PC-3 (cell line): ENCODE data around the gene CUEDC1.

Experiments
- EZH2 ChIP-seq: fragments of 300-600 bp; sonication (generic); IDR thresholded peaks from one replicate; pipeline ENCODE4 v1.6.1; 2017; ENCODE audit warnings: antibody characterized with exemption, mild to moderate bottlenecking, low read length; ENCODE audit not compliant: unreplicated experiment
- EZH2phosphoT487 ChIP-seq: fragments of 300-600 bp; sonication (generic); IDR thresholded peaks from 2 replicates; pipeline ENCODE4 v1.6.1; 2018; ENCODE audit warnings: mild to moderate bottlenecking, antibody characterized with exemption, low read length, borderline replicate concordance
- TF ChIP-seq, protein P1 (sequence below): fragments of 300-600 bp; sonication (generic); conservative IDR thresholded peaks from 2 replicates; pipeline ENCODE4 v1.5.1; 2017; ENCODE audit warnings: antibody characterized with exemption, low read depth, mild to moderate bottlenecking, low read length

DNA sequence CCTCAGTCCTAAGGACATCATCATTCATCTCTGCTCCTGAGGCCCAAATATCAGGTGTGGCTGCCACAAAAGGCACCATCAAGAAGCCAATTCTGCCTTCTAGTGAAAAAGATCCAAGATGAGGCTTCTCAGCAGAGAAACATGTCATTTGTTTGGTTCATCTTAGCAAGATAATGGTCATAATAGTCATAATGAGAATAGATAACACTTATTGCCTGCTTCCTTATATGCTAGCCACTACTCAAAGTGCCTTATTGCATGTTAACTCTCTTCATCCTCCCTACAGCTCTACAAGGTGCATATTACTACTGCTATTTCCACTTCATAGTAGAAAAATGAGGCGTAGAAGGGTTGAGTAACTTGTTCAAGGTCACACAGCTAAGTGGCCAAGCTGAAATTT, 60.4 kb downstream of the CUEDC1 start:
- TF ChIP-seq, protein P1, sequence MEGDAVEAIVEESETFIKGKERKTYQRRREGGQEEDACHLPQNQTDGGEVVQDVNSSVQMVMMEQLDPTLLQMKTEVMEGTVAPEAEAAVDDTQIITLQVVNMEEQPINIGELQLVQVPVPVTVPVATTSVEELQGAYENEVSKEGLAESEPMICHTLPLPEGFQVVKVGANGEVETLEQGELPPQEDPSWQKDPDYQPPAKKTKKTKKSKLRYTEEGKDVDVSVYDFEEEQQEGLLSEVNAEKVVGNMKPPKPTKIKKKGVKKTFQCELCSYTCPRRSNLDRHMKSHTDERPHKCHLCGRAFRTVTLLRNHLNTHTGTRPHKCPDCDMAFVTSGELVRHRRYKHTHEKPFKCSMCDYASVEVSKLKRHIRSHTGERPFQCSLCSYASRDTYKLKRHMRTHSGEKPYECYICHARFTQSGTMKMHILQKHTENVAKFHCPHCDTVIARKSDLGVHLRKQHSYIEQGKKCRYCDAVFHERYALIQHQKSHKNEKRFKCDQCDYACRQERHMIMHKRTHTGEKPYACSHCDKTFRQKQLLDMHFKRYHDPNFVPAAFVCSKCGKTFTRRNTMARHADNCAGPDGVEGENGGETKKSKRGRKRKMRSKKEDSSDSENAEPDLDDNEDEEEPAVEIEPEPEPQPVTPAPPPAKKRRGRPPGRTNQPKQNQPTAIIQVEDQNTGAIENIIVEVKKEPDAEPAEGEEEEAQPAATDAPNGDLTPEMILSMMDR, result no peak
- no peak for TF ChIP-seq EZH2
- TF ChIP-seq EZH2phosphoT487, result no peak
